Measurements from ENCODE around the gene FLNA.
"Not testable (repeated sequence)": the region's sequence is repeated elsewhere in the genome, so short reads cannot be mapped to it uniquely, and the experiment has no call there.

FLNA gene

DNA sequence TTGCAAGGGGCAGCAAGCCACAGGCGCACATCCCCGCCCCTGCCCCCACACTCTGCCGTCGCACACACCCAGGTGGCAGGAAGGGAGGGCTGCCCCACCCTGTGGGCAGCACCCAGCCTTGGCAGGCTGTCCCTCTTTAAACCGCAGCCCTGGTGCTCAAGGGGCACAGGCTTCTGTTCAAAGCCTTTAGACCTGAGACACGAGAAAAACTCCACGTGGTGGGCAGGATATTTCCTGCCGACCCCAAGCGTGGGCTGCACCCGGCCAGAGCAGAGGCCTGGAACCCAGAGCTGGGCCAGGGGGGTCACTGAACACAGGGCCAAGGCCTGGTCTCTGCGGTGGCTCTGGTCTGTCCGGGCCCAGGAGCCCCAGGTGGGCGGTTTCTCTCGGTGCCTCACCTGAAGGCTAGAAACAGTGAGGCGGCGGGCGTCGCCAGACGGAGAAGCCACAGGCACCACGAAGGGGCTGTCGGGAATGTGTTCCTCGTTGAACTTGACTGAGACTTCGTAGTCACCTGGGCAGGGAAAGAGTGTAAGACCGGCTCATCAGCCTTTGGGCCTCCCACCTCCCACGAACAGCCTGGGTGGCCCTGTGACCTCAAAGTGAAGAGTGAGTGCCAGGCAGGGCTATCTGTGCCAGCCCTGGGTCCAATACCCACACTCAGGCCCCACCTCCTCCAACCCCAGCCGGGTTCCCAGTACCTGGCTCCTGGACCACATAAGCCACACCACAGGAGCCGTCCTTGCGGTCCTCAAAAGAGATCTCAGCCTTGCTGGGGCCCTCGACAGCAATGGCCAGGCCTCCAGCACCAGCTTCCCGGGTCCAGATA lies 23.0 kb downstream of the FLNA start:
- no peak overlapping the region for H3K4me3 ChIP-seq (ENCODE audit: low read depth, low read length)
- DNase-seq (ENCODE audit: low read depth) = no peak
- TF ChIP-seq, protein P1, sequence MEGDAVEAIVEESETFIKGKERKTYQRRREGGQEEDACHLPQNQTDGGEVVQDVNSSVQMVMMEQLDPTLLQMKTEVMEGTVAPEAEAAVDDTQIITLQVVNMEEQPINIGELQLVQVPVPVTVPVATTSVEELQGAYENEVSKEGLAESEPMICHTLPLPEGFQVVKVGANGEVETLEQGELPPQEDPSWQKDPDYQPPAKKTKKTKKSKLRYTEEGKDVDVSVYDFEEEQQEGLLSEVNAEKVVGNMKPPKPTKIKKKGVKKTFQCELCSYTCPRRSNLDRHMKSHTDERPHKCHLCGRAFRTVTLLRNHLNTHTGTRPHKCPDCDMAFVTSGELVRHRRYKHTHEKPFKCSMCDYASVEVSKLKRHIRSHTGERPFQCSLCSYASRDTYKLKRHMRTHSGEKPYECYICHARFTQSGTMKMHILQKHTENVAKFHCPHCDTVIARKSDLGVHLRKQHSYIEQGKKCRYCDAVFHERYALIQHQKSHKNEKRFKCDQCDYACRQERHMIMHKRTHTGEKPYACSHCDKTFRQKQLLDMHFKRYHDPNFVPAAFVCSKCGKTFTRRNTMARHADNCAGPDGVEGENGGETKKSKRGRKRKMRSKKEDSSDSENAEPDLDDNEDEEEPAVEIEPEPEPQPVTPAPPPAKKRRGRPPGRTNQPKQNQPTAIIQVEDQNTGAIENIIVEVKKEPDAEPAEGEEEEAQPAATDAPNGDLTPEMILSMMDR (IDR thresholded peaks at IDR 0.05; ENCODE audit: low read depth, low read length, missing control alignments) = no peak

DNA sequence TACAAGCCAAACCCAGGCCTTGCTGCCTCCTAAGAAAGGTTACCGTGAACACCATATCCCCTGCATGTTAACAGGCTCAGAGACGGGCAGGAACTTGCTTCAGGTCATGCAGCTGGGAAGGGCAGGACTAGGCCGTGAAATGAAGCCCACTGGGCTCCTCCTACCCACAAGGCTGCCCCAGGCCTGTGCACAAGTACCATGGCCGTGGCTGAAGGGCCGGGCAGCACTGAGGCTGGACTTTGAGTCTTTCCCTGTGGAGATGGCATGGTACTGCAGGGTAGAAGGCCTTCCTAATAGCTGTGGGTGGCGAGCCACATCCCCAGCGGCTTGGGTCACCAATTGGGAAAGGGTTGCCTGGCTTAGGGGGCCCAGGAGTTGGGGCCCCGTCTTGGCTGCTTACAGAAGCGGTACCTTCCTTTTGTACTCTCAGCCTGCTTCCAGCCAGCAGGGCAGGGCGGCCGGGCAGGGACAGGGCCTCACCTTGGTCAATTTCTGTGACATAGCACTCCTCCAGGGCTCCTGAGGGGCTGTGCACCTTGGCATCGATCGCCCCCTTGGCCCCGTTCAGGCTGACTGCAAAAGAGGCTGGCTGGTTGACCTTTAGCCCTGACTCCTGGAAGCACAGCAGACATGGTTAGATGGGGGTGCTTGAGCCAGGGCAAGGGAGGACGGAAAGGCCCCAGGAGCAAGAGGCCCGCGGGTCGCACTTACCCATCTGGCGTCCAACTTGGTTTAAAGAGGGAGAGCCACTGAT lies 23.8 kb downstream of the FLNA start:
- H3K4me3 ChIP-seq (ENCODE audit: low read depth, low read length) = no peak overlapping the region
- TF ChIP-seq, protein P1 (IDR thresholded peaks at IDR 0.05; ENCODE audit: low read depth, low read length, missing control alignments) = no peak
- DNase-seq (ENCODE audit: low read depth) = no peak

DNA sequence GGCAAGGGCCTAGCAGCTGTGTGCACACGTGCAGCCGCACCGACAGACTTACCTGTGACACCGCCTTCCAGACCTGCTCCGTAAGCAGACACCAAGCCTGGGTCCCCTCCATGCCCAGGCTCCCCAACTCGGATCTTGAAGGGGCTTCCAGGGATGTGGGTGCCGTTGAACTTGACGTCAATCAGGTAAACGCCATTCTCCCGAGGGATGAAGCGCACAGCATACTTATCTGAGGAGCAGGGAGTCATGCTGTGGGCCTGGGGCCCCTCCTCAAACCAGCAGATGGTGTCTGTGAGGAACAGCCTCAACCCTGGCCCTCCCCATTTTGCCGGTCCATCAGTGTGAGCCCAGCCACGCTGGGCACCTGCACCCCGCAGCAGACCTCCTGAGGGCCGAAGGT lies 24.5 kb downstream of the FLNA start:
- H3K4me3 ChIP-seq (ENCODE audit: low read depth, low read length) = no peak overlapping the region
- DNase-seq (ENCODE audit: low read depth) = no peak
- TF ChIP-seq, protein P1 (IDR thresholded peaks at IDR 0.05; ENCODE audit: low read depth, low read length, missing control alignments) = no peak

DNA sequence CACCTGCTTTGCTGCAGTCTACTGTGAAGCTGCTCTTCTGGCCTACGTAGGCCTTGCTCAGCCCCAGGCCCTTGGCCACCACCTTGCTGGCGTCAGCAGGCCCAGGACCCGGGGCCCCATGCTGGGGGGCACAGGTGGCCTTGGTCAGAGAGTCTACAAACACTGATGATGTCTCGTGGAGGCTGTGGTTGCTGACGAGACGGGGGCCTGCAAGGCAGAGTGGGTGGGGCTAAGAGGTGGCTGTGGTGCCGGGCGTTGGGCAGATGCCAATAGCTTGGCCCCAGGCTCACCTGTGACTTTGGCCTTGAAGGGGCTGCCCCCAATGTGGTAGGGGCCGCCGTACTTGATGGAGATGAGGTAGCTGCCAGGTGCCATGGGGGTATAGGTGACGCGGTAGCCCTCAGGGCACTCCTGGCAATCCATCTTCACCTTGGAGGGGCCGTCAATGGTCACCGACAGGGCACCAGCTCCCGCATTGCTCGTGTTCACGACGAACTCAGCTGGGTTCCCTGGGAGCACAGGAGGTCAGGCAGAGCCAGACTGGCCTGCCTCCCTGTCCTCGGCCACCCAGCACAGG lies 25.0 kb downstream of the FLNA start:
- no peak overlapping the region for H3K4me3 ChIP-seq (ENCODE audit: low read depth, low read length)
- TF ChIP-seq, protein P1 (IDR thresholded peaks at IDR 0.05; ENCODE audit: low read depth, low read length, missing control alignments) = no peak
- DNase-seq (ENCODE audit: low read depth) = no peak

DNA sequence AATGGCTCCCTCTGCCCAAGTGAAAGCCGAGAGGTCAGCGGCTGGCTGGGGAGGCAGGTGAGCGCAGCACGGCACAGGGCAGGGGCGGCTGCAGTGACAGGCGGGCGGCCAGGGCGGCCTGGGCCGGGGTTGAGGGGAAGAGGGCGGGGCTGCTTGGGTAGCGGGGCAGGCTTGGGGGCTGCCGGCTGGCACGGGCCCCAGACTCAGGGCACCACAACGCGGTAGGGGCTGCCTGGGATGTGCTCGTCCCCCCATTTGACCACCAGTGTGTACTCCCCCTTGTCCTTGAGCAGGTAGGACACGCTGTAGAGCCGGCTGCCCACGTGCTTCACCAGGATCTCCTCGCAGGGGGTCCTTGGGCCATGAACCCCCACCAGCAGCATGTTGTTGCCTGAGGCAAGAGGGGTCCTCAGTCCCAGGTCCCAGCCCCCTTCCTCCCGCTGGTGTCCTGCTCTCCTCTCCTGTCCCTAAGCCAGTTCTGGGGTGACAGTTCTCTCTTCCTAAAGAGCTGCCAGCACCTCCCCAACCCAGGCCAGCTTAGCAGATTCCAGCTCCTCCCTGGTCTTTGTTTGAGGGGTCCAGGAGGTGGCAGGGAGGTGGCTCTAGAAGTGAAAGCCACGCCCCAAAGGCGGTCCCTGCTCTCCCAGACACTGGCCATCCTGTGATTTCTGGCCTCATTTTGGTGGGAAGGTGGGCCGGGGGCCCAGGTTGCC lies 25.6 kb downstream of the FLNA start:
- no peak overlapping the region for H3K4me3 ChIP-seq (ENCODE audit: low read depth, low read length)
- DNase-seq (ENCODE audit: low read depth) = no peak
- TF ChIP-seq, protein P1 (IDR thresholded peaks at IDR 0.05; ENCODE audit: low read depth, low read length, missing control alignments) = no peak

DNA sequence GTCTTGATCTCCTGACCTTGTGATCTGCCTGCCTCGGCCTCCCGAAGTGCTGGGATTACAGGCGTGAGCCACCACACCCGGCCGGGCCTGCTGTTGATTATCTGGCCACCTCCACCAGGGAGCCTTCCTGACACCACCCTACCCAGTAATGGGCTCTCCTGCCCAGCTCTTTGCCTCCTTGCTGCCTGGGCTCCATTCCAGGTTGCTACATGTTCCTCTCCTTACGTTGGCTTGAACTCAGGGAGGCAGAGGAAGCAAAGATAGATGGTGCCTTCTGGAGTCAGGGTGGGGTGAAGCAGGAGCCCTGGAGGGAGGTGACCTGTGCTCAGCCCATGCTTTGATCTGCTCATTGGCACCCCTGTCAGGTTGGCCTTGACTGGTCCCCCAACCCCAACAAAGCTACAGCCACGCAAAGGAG lies 26.3 kb downstream of the FLNA start:
- no peak for DNase-seq (ENCODE audit: low read depth)
- TF ChIP-seq, protein P1 (IDR thresholded peaks at IDR 0.05; ENCODE audit: low read depth, low read length, missing control alignments) = no peak
- no peak overlapping the region for H3K4me3 ChIP-seq (ENCODE audit: low read depth, low read length)

DNA sequence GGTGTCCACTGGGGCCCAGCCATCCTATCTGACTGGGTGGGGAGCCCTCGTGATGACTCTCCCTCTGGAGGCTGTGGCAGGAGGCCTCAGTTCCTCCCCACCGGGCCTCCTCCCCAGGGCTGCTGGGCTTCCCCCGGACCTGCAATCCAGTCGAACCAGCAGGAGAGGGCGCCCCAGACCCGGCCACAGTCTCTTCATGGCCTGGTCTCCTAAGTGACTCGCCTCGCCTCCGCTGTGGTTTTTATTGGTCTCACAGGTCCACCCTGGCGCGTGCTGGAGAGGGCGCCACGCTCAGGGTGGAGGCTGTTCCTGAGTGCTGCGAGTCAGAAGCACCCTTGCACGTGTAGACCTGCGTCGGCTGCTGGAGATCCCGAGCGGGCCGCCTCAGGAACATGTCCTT lies 30.8 kb downstream of the FLNA start:
- not testable (repeated sequence) for H3K4me3 ChIP-seq (ENCODE audit: low read depth, low read length); DNase-seq (ENCODE audit: low read depth)

DNA sequence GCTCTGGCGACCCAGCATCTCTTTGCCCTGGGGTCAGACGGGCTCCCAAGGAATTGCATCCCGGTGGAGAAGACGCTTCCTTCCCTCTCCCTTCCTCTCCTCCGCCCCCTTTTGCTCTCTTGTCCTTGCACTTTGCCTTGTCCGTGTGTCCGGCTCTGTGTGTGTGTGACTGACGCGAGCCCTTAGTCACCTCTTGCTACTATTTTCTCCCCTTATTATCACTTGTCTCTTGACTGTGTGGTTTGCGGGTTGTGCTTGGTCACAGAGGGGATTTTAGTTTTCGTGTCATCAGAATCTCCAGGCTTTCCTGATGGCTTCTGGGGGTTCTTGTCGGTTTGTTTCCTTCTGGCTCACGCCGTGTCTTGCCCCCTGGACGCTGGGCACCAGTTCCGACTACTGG lies 31.4 kb downstream of the FLNA start:
- not testable (repeated sequence) for DNase-seq (ENCODE audit: low read depth); H3K4me3 ChIP-seq (ENCODE audit: low read depth, low read length)

DNA sequence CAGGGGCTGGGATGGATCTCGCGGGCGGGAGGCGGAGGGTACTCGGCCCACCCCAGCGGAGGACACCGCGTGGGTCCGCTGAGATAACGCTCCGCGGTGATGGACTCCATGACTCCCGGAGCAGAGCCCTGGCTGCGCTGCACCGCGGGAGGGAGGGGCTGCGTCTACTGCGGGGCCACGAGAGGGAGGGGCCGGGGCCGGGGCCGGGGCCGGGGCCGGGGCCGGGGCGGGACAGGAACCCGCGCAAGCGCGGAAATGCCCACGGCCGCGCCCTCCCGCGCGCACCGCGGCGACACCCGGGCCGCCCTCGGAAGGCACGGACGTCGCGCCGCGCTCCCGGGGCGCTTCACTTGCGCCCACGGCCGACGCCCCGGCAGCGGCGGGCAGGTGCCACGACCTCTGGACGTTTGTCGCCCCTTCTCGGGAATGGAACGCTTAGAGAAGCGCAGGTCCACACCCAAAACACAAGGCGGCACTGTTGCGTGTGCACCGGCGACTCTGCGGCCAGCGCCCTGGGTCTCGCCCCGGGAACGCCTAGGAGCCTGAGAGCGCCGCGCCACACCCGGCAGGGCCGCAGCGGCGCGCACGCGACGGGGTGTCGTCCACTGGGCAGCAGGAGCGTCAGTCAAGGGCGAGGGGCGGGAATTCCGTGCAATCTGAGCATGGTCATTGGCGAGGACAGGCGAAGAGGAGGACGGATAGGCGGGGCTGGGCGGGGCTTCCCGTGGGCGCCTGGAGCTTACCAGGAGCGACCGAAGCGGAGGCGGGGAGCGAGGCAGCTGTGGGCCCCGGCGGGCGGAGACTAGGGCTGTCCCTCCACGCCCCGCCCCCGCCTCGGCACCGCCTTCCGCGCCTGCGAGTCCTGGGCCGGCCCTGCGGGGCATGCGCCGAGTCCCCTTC lies 32.8 kb downstream of the FLNA start:
- not testable (repeated sequence) for DNase-seq (ENCODE audit: low read depth); H3K4me3 ChIP-seq (ENCODE audit: low read depth, low read length)

All from GM12864 (cell line).